Measurements from ENCODE around the gene TCEANC2.

- TF ChIP-seq CTCF (IDR thresholded peaks at IDR 0.05) (no peak), RCOR1 (IDR thresholded peaks at IDR 0.05; ENCODE audit: low read length) (no peak)
Measured at GRCh38 chr1:54134295-54134694, 80.9 kb downstream of the TCEANC2 start.

Measured in SK-N-SH (cell line).